Neural cell (in vitro differentiated cells): Measurements from ENCODE around the gene OTOG.

Experiments
- CTCF ChIP-seq: fragments of 450-650 bp; IDR thresholded peaks from 2 replicates; pipeline ENCODE4 v1.5.1; 2014; ENCODE audit warnings: antibody characterized with exemption, mild to moderate bottlenecking, moderate library complexity; ENCODE audit not compliant: poor library complexity, severe bottlenecking
- EP300 ChIP-seq: fragments of 450-650 bp; conservative IDR thresholded peaks from 2 replicates; pipeline ENCODE4 v1.6.1; 2014; ENCODE audit warnings: antibody characterized with exemption, mild to moderate bottlenecking, moderate library complexity; ENCODE audit not compliant: poor library complexity, severe bottlenecking
- EZH2 ChIP-seq: fragments of 200-600, 300-800 bp; shearing (Covaris generic), sonication (generic); IDR thresholded peaks from 2 replicates; pipeline ENCODE4 v1.6.1; 2014; ENCODE audit warnings: antibody characterized with exemption, low read length, borderline replicate concordance, mild to moderate bottlenecking; ENCODE audit not compliant: insufficient read depth, poor library complexity, severe bottlenecking
- RAD21 ChIP-seq: fragments of 450-650 bp; conservative IDR thresholded peaks from 2 replicates; pipeline ENCODE4 v1.6.1; 2014; ENCODE audit warnings: antibody characterized with exemption, mild to moderate bottlenecking, moderate library complexity
- TF ChIP-seq, protein P1 (sequence below): IDR thresholded peaks from 2 replicates; pipeline ENCODE4 v1.6.1; 2012; ENCODE audit warnings: borderline replicate concordance

DNA sequence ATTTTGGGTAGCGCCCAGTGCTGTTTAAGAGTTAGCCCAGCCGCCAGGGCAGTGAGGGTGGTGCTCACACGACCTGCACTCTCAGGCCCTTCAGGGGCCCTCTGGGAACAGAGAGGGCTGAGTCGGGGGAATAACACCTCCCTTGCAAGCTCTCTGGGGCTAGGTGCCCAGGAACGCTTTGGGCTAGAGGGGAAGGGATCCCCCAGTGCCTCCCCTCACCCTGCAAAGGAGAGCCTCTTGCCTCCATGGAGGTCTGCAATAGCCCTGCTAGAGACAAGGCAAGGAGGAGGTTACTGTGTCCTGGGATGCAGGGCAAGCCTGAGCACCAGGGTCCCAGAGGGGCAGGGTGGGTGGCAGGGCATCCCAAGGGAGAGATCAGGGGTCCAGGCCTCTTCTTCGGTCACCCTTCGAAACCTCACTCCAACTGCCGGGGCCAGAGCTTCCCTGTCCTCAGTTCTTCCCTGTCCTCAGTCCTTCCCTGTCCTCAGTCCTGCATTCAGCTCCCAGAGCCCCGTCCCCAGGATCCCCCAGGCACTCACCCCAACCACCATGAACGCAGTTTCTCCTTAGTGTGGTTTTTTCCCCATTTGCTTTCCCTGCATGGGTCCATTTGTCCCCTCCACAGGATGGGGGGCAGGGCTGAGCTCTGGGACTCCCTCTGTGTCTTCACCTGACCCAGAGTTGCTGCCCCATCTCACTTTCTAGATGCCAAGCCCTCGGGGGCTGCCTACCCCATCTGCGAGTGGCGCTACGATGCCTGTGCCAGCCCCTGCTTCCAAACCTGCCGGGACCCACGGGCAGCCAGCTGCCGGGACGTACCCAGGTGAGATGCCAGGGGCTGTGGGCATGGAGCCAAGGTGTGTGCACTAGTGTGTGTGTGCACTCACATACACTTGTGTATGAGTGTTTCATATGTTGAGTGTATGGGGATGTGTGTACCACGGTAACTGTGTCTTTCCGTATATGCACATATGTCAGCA is 60.8 kb downstream of the OTOG start:
- TF ChIP-seq CTCF (no peak), EP300 (no peak), EZH2 (no peak), RAD21 (no peak)
- TF ChIP-seq, protein P1, sequence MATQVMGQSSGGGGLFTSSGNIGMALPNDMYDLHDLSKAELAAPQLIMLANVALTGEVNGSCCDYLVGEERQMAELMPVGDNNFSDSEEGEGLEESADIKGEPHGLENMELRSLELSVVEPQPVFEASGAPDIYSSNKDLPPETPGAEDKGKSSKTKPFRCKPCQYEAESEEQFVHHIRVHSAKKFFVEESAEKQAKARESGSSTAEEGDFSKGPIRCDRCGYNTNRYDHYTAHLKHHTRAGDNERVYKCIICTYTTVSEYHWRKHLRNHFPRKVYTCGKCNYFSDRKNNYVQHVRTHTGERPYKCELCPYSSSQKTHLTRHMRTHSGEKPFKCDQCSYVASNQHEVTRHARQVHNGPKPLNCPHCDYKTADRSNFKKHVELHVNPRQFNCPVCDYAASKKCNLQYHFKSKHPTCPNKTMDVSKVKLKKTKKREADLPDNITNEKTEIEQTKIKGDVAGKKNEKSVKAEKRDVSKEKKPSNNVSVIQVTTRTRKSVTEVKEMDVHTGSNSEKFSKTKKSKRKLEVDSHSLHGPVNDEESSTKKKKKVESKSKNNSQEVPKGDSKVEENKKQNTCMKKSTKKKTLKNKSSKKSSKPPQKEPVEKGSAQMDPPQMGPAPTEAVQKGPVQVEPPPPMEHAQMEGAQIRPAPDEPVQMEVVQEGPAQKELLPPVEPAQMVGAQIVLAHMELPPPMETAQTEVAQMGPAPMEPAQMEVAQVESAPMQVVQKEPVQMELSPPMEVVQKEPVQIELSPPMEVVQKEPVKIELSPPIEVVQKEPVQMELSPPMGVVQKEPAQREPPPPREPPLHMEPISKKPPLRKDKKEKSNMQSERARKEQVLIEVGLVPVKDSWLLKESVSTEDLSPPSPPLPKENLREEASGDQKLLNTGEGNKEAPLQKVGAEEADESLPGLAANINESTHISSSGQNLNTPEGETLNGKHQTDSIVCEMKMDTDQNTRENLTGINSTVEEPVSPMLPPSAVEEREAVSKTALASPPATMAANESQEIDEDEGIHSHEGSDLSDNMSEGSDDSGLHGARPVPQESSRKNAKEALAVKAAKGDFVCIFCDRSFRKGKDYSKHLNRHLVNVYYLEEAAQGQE, result no peak
